Measurements from ENCODE around the gene AKT2. TPM values are rescaled to one million over a fixed set of nuclear protein-coding genes. Genes with fewer than 3 reads are reported as not detected.

Gene AKT2
- total and polyA plus RNA-seq, 2 of the 8 experiments (the other 6 are each of a cell fraction or from before 2014, with no cell fraction given) = 151 to 183 TPM

DNA sequence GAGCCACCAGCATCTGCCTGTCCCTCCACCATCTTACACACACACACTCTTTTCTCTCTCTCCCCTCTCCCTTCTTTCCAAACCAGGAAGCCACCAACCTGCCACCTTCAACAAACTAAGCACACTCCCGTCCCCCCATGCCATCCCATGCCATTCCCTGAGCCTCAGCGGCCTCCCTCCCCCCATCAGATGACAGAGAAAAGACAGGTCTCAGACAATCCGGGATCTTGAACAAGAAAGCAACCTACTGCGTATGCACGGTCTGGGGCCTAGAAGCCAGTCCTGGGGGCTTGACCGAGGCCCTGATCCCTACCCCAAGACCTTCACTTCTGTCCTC lies 19.4 kb downstream of the AKT2 start:
- Histone ChIP-seq H3K56ac (replicated peaks; ENCODE audit: insufficient read length, low read depth, low read length) (no peak overlapping the region), H3K79me1 (ENCODE audit: low read depth, low read length) (peaks cover 19% of the 10 kb centered on the region), H4K20me1 (replicated peaks in 1 of 2; ENCODE audit: control insufficient read depth in 1 of 2, insufficient read depth in 2 of 2, low read length in 2 of 2) (peaks cover 2 to 24% of the 10 kb centered on the region in 2 experiments), H4K8ac (ENCODE audit: extremely low read depth, insufficient read depth, low read length) (no peak overlapping the region), H3K36me3 (ENCODE audit: control insufficient read depth in 2 of 4, insufficient read depth in 4 of 4, low read length in 3 of 4) (peaks cover 0 to 20% (median 5%) of the 10 kb centered on the region in 4 experiments; a peak in 3 of 8 replicates), H2AFZ (ENCODE audit: low read length) (no peak overlapping the region), H3K9me3 (ENCODE audit: insufficient read depth in 2 of 2, low read depth in 1 of 2, low read length in 1 of 2) (no peaks in the 10 kb centered on the region), H3K14ac (ENCODE audit: insufficient read length) (no peak overlapping the region), H2BK20ac (ENCODE audit: low read length) (no peak overlapping the region), H3K79me2 (ENCODE audit: control insufficient read depth in 1 of 2, insufficient read depth in 2 of 2, low read length in 2 of 2) (peaks cover 0 to 21% of the 10 kb centered on the region in 2 experiments; a peak in 1 of 4 replicates), H2AK5ac (ENCODE audit: low read depth, low read length) (no peak overlapping the region), H3K23ac (ENCODE audit: insufficient read length) (no peak overlapping the region), H3K27ac (ENCODE audit: low read depth, low read length) (no peak overlapping the region), H2BK120ac (replicated peaks; ENCODE audit: low read depth, low read length) (no peak overlapping the region), H4K91ac (replicated peaks; ENCODE audit: insufficient read length, low read length) (no peak overlapping the region), H3K18ac (ENCODE audit: extremely low read depth, low read length) (no peak overlapping the region), H3K27me3 (replicated peaks in 1 of 4; ENCODE audit: control insufficient read depth in 3 of 4, extremely low read depth in 1 of 4, insufficient read depth in 3 of 4, low read length in 3 of 4) (no peaks in the 10 kb centered on the region), H2BK5ac (ENCODE audit: low read depth, low read length) (peak overlapping the region; percentile 40; the same call in 1 of the 2 replicates), H4K5ac (ENCODE audit: insufficient read length, low read depth, low read length) (no peak overlapping the region), H3K4me3 (ENCODE audit: extremely low read depth in 1 of 4, insufficient read depth in 2 of 4, low read depth in 3 of 4, low read length in 4 of 4) (no peak overlapping the region), H3K4me1 (replicated peaks in 1 of 4; ENCODE audit: control insufficient read depth in 3 of 4, insufficient read depth in 4 of 4, low read length in 3 of 4) (peaks cover 0 to 7% (median 1%) of the 10 kb centered on the region in 4 experiments; a peak in 3 of 7 replicates), H2BK15ac (ENCODE audit: low read length) (no peak overlapping the region), H2BK12ac (ENCODE audit: low read depth, low read length) (no peak overlapping the region), H3K9ac (replicated peaks in 1 of 4; ENCODE audit: extremely low read depth in 1 of 4, low read depth in 3 of 4, low read length in 3 of 4) (no peak overlapping the region), H3K4ac (replicated peaks; ENCODE audit: insufficient read length, low read depth, low read length) (no peak overlapping the region), H3K4me2 (ENCODE audit: insufficient read depth in 1 of 2, low read depth in 2 of 2, low read length in 2 of 2) (no peak overlapping the region), H3K23me2 (ENCODE audit: low read depth, low read length) (no peaks in the 10 kb centered on the region; the same call in 1 of the 2 replicates)
- no peak for DNase-seq (ENCODE audit: low read depth in 1 of 2, low spot score in 2 of 2)
- ChIA-PET POLR2A (ENCODE audit: partially characterized antibody) (no interaction called here), CTCF (ENCODE audit: partially characterized antibody) (interaction anchor here (0.9 to 3.1 kb wide), 4 partner anchors 41 to 126 kb away, joined by 4 to 11 read pairs (median 6); partner anchors contain the start of gene TTC9B)
- TF ChIP-seq ASH2L (IDR thresholded peaks at IDR 0.05; ENCODE audit: low read length) (no peak), POU5F1 (IDR thresholded peaks at IDR 0.05; ENCODE audit: low read depth, low read length) (no peak), MAFK (IDR thresholded peaks at IDR 0.05; ENCODE audit: low read depth, low read length) (no peak), CHD2 (IDR thresholded peaks at IDR 0.05; ENCODE audit: low read length) (no peak), EZH2 (IDR thresholded peaks at IDR 0.05; ENCODE audit: low read depth, low read length, severe bottlenecking) (no peak)
- TF ChIP-seq, protein P1, sequence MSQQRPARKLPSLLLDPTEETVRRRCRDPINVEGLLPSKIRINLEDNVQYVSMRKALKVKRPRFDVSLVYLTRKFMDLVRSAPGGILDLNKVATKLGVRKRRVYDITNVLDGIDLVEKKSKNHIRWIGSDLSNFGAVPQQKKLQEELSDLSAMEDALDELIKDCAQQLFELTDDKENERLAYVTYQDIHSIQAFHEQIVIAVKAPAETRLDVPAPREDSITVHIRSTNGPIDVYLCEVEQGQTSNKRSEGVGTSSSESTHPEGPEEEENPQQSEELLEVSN (IDR thresholded peaks at IDR 0.05) = no peak
- 91% methylated on average over 5 of the region's 6 CpGs; no CpG with 5 or more reads in 1 of the 2 experiments for WGBS, 2 experiments (ENCODE audit: extremely low coverage in 1 of 2, insufficient coverage in 1 of 2, insufficient read length in 1 of 2, insufficient replicate concordance in 2 of 2, low coverage in 1 of 2, low lambda C conversion rate in 2 of 2, missing lambda C conversion rate in 1 of 2)
- no peak for FAIRE-seq

All from H1 (cell line).